Stimulated activated CD4-positive, alpha-beta T cell treated with anti-CD3 and anti-CD28 coated beads, Interleukin-1b, Interleukin-23, amount 100 ng/mL, for 24 hours (primary cell): ENCODE results near the gene PDE6H.

Experiments
- DNase-seq, 4 experiments: peaks; one replicate each; pipeline ENCODE4 v3.0.0-alpha.2; 2020; ENCODE audit warnings: low read depth in 4 of 4, low spot score in 1 of 4

Gene PDE6H

DNA sequence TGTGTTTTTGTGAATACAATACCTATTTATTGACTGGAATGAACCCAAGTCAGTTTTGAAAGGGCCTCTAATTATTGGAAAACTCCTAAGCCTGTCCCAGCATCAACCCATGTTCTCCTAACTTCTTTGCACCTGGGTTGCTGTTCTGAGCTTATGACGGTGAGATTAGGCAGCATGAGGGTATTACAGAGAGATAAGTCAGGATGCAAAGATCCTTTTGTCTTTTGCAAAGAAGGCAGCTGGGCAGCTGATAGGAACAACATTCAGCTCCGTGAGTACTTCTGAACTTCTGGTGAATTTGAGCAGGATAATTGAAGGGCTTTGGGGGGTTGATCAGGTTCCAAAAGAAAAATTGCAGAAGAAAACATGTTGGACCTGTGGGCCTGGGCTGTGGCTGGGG is at the start of gene PDE6H:
Gene PDE6H (plus strand): TSS at position 227 of the 400 bp plus-strand sequence. CDS start 4,971 bp downstream, outside the sequence.
- DNase-seq, result no peak

- DNase-seq, result no peak
These were observed 48.9 kb upstream of the PDE6H start for GRCh38 chr12:14923944-14924343.

DNA sequence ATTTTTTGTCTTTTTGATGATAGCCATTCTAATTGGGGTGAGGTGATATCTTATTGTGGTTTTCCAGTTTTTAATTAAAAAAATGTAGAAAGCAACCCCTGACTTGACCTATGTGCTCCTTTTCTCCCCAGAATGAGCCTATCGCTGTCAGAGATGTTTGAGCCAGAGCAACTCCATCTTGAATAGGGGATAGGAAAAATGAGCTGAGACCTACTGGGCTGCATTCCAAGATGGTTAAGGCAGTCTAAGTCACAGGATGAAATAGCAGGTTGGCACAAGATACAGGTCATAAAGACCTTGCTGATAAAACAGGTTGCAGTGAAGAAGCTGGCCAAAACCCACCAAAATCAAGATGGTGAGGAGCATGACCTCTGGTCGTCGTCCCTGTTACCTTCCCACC is 48.3 kb upstream of the PDE6H start:
- DNase-seq, result no peak

DNA sequence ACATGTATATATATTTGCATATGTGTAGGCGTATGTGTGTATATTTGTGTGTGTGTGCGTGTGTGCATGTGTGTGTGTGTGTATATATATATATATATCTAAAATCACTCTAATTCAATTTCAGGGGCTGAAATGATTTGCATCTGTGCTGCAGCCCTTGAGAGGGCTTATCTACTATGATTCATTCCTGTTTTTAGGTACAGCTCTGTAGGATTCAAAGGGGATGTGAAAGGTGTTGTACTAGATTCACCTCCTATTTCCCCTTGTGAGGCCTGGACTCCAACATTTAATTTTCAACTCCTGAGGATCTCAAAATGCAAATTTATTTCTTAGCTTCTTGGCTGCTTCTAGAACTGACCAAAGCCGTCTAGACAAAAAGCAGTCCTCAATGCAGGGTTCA is 45.6 kb upstream of the PDE6H start:
- DNase-seq, result no peak

DNA sequence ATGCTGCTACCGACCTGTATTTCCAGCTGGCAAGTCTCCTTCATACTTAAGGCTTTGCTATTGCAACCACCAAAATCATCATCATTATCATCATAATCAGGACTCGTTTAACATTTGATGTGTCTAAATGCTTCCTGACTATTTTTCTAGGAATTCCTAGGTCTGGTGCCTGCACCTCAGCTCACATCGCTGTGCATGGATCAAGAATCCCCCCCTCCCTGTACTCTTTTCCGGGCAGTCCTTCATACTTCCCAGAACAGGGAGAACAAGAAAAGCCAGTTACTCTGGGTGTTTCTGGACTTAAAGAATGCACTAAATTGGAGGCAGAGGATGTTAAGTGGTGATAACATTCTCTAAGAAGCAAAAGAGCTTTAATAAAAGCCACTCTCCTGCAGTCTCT is 43.9 kb upstream of the PDE6H start:
- no peak for DNase-seq

DNA sequence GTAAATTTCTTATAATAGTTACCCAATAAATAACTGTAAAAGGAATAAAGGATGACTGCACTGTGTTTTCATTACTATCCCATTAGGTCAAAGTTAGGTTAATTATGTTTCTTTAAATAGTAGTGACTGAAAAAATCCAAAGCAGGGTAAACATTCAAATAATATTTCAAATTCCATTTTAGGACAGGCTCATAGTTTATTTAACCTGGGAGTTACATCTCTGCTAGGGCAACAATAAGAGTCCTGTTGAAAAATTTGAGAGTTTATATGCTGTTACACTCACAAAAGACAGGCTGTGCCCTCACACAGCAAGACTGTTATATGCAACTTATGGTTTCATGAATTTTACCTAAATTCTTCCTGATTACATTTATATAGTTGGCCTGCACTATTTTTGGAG is 42.5 kb upstream of the PDE6H start:
- no peak for DNase-seq

DNA sequence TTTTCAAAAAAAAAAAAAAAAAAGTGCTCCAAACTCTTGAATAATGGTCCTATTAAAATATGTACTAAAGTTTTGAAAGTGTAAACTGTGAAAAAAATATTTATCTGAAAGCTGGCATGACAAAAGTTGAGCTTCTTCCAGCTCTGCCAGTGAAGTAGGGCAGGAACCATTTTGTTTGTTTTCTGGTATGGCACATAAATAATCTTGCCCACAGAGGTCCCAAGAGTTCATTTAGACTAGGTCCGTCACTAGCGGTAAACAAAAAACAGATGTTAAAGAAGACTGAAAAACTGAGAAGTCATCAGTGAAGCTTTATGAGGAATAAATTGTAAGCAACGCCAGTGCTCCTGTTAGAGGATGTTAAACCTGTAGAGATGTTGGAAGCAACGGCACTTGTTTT is 41.5 kb upstream of the PDE6H start:
- DNase-seq, result no peak

DNA sequence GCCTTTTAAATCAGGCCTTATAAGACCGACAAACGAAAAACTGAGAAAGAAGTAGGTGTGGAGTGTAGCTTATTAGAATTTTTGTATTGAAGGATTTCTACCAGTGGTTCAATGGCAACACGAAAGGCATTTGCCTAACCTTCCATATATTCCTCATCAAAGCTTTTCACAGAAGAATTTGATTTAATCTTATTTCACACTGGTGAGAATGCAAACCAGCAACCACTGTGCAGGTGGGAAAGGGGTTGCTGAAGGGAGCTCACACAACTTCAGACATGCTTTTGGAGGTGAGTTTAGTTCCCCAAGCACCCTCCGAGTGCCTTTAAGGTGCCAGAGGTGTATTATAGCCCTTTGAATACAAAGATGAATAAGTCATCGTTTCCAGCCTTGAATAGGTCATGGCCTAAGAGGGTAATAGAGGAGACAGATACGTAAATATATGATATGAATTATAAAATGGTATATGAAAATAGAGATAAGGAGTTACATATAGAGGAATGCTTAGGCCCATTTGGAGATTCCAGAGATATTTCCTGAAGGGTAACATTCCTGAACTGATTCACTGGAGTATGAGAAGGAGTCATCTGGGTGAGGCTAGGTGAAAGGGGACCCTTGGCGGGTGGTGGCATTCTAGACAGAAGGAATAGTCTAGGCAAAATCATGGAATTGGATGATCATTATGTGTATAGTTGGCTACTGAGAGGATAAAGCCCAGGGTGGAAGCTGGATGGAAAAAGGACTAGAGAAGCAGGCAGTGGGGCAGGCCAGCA is 40.9 kb upstream of the PDE6H start:
- DNase-seq, result no peak

DNA sequence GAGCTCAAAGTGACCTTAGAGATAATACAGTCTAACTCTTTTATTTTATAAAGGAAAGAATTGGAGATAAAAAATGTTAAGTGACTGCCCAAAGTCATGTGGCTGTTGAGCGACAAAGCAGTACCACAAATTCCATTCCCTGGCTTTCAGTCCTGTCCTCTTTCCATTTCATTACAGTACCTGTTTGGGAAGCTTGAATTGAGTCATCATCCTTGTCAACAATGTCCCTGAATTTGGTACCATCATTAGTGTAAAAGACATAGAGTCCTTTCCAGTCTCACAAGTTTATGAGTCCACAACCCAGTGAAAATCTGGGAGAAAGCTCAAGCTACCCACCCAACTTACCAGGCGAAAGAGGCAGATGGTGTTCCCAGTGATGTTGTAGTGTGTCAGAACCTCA is 38.3 kb upstream of the PDE6H start:
- no peak for DNase-seq

GRCh38 chr12:14935031-14935430 is 37.8 kb upstream of the PDE6H start:
- DNase-seq, result no peak

DNA sequence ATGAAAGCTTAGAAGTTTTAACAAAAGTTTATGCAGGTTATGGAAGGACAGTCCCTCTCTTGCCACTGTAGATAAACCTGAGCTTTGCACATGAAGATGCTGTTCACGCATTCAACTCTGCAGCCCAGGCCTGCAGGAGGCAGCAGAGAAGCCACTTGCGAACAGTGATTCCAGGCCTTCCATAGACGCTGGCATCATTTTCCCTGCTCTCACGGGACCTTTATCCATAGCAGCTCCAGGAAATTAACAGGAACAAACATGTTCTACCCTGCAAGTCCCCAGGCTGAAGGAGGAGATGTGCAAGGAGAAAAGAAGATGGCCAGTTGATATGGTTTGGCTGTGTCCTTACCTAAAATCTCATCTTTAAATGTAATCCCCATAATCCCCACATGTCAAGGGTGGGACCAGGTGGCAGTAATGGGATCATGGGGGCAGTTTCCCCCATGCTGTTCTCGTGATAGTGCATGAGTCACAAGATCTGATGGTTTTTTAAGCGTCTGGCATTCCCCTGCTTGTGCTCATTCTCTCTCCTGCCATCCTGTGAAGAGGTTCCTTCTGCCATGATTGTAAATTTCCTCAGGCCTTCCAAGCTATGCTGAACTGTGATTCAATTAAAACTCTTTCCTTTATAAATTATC is 36.5 kb upstream of the PDE6H start:
- no peak for DNase-seq

DNA sequence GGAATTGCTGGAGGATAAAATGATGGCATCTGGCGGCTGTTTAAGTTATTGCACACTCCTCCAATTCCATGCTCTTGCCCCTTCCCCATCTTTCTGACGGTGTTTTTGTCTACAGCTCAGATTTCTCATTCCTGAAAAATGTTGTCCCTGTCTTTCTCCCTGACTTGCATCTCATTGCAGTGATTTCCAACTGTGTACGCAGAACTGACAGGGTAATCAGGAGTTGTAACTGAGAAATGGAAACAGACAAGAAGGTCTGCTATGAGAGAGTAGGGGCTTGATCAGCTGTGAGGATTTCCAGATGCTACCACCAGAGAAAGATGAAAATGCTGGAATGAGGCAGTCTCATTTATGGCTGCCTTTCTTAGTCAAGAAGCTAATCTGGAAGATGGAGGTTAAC is 35.8 kb upstream of the PDE6H start:
- no peak for DNase-seq

- DNase-seq, result no peak
These were observed 35.2 kb upstream of the PDE6H start for GRCh38 chr12:14937689-14938088.

DNA sequence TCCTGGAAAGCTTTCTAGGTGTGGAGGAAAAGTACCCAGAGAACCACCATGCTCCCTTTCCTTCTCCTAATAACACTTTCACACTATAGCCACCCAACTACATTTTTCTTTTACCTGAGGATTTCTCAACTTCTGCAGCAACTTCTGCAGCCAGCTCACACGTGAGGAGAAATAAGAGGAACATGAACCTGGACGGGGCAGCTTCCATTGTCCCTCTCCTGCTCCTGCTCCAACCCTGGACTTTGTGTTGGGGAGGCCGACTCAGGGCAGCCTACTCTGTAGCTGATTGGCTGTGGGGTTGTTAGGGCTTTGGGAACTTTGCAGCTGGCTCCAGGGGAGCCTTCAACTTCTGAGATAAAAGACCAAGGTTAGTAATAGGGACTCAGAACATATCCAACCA is 34.5 kb upstream of the PDE6H start, which contains the start of gene ERP27:
Gene ERP27 (minus strand): TSS at position 237 of the 400 bp plus-strand sequence. CDS start 29 bp downstream, at position 208.
- DNase-seq, result no peak

DNA sequence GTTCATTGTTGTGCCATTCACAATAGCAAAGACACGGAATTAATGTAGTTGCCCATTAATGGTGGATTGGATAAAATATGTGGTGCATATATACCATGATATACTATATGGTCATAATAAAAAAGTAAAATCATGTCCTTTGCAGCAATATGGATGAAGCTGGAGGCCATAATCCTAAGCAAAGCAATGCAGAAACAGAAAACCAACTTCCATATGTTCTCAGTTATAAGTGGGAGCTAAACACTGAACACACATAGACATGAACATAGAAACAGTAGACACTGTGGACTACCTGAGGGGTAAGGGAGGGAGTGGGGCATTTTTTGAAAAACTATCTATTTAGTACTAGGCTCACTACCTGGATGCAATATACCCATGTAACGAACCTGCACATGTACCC is 31.5 kb upstream of the PDE6H start:
- no peak for DNase-seq

- no peak for DNase-seq
These were observed 30.5 kb upstream of the PDE6H start for GRCh38 chr12:14942196-14942931.

- DNase-seq, result no peak
These were observed 26.7 kb upstream of the PDE6H start for GRCh38 chr12:14946162-14946561.

DNA sequence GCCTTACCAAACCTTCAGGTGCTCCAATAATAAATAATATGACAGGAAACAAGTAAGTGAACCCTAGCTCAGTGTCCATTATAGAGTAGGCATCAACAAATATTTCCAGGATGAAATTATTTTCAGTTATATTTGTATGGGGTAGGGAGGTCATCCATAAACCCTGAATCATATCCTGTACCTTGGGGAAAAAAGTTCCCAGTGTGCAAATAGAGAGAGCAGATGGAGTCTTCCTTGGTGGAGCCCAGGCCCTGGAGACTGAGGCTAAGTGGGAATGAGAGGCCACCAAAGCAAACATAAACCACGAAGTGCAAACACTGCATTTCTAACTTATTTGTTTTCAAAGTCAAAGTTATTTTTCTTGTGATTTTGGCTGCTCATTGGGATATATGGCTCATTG is 26.0 kb upstream of the PDE6H start:
- DNase-seq, result no peak

DNA sequence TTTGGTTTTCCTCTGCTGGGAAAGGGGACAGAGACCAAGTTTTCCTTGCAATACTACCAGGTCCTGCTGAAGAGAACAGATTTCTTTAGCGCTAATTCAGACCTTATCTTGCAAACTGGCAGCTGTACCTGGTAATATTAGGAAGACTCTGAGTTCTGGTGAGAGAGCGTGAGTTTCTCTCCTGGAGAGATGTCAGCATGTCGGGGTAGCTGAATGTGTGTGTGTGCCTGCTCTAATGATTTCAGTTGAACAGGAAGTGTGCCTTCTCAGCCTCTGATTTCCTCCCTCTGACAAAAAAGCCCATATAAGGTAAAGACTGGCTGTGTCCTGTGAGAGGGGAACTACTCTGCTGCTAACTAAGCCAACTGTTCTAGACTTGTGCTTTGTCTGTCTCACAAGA is 24.2 kb upstream of the PDE6H start:
- DNase-seq, result no peak

DNA sequence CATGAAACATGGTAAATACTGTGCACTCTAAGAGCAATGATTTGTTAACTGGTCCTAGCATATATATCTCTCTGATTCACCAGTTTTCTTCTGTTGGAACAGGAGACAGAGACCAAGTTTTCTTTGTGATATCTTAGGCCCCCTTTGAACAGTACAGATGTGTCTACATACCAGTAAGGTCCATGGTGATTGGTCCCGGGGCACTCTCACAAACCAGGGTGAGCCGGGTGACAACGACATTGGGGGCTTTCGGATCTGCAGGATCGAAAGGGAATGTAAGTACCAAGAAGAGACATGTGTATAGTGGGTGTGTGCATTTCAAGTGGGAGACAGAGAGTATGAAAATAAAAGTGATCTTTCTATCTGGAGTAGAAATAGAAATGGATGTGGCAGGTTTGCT is 23.2 kb upstream of the PDE6H start:
- no peak for DNase-seq

DNA sequence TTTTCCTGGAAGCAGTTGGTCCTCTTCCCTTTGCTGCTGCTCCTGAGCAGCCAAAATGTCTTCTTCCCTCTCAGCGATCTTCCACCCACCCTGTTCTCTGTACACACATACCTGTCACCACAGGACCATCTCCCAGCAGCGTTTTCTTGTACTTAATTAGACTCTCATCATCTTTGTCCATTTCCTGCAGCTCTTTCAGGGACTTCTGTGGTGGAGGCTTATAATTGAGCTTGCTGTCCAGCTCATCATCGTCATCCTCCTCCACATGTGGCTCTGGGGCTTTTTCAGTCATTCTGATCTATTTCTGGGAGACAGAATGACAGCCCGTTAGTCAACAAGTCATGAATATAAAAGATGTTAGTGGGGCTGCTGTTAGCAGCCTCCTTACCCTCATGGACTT is 22.4 kb upstream of the PDE6H start:
- DNase-seq, result no peak
